ENCODE results near the gene RHCG. TPM values are rescaled to one million over a fixed set of nuclear protein-coding genes. Genes with fewer than 3 reads are reported as not detected.

The RHCG gene
- total and polyA plus RNA-seq, 4 donors, result 0.08 to 0.19 (median 0.15) TPM

DNA sequence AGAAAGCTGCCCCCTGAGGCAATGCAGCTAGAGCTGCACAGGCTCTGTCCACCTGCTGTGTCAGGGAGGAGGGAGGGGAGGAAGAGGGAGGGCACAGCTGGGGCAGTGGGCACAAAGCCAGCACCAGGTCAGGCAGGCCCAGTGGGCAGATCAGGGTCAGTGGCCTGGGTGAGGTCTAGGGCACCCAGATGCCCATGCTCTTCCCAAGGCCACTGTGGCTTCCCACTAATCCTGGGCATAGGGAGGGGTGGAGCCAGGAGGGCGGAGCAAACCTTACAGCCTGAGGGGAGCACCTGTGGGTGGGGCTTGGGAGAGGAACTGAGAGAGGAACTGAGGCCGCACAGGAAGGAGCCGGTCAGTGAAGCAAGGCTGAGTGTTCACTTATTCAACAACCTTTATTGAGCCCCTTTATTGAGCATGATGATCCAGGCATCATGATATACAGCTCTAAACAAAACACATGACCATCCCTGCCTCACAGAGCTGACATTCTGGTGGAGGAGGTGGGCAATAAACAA is 55.0 kb downstream of the RHCG start (continued):
- no peak for TF ChIP-seq GABPA (IDR thresholded peaks at IDR 0.05 in 1 of 2, conservative IDR thresholded peaks at IDR 0.05 in 1 of 2)

DNA sequence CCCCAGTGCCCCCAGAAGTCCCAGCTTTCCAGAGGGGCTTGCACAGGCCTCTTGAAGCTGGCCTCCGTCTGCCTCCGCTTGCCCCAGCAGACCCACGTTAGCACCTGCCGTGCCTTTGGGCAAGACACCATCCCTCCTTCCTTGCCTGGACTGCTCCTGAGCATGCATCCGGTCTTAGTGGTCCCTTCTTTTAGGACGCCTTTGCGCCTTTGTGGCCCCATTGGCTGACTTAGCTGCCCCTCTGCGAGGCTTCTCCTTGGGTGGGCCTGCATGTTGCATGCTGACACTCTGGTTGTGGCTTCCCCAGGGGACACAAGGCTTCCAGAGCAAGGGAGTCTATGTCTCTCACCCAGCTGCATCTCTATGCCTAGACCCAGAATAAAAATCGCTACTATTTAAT is 56.6 kb downstream of the RHCG start:
- no peak for DNase-seq (ENCODE audit: low spot score)
- no peak for TF ChIP-seq HNF4A (conservative IDR thresholded peaks at IDR 0.05)
- TF ChIP-seq HNF4G (IDR thresholded peaks at IDR 0.05), result no peak
- no peak for TF ChIP-seq TAF1 (conservative IDR thresholded peaks at IDR 0.05)
- TF ChIP-seq FOXA1 (IDR thresholded peaks at IDR 0.05), result no peak
- TF ChIP-seq, protein P1, sequence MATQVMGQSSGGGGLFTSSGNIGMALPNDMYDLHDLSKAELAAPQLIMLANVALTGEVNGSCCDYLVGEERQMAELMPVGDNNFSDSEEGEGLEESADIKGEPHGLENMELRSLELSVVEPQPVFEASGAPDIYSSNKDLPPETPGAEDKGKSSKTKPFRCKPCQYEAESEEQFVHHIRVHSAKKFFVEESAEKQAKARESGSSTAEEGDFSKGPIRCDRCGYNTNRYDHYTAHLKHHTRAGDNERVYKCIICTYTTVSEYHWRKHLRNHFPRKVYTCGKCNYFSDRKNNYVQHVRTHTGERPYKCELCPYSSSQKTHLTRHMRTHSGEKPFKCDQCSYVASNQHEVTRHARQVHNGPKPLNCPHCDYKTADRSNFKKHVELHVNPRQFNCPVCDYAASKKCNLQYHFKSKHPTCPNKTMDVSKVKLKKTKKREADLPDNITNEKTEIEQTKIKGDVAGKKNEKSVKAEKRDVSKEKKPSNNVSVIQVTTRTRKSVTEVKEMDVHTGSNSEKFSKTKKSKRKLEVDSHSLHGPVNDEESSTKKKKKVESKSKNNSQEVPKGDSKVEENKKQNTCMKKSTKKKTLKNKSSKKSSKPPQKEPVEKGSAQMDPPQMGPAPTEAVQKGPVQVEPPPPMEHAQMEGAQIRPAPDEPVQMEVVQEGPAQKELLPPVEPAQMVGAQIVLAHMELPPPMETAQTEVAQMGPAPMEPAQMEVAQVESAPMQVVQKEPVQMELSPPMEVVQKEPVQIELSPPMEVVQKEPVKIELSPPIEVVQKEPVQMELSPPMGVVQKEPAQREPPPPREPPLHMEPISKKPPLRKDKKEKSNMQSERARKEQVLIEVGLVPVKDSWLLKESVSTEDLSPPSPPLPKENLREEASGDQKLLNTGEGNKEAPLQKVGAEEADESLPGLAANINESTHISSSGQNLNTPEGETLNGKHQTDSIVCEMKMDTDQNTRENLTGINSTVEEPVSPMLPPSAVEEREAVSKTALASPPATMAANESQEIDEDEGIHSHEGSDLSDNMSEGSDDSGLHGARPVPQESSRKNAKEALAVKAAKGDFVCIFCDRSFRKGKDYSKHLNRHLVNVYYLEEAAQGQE (IDR thresholded peaks at IDR 0.05), result no peak
- no peak for TF ChIP-seq FOXA2 (IDR thresholded peaks at IDR 0.05)
- TF ChIP-seq JUND (IDR thresholded peaks at IDR 0.05), result no peak
- TF ChIP-seq SP1 (IDR thresholded peaks at IDR 0.05), result no peak
- TF ChIP-seq NR2F2 (IDR thresholded peaks at IDR 0.05), result no peak
- TF ChIP-seq, protein P2, sequence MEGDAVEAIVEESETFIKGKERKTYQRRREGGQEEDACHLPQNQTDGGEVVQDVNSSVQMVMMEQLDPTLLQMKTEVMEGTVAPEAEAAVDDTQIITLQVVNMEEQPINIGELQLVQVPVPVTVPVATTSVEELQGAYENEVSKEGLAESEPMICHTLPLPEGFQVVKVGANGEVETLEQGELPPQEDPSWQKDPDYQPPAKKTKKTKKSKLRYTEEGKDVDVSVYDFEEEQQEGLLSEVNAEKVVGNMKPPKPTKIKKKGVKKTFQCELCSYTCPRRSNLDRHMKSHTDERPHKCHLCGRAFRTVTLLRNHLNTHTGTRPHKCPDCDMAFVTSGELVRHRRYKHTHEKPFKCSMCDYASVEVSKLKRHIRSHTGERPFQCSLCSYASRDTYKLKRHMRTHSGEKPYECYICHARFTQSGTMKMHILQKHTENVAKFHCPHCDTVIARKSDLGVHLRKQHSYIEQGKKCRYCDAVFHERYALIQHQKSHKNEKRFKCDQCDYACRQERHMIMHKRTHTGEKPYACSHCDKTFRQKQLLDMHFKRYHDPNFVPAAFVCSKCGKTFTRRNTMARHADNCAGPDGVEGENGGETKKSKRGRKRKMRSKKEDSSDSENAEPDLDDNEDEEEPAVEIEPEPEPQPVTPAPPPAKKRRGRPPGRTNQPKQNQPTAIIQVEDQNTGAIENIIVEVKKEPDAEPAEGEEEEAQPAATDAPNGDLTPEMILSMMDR (IDR thresholded peaks at IDR 0.05; ENCODE audit: low read depth, low read length, missing input control), result no peak
- TF ChIP-seq, protein P3, sequence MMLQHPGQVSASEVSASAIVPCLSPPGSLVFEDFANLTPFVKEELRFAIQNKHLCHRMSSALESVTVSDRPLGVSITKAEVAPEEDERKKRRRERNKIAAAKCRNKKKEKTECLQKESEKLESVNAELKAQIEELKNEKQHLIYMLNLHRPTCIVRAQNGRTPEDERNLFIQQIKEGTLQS (IDR thresholded peaks at IDR 0.05), result no peak
- TF ChIP-seq, protein P4, sequence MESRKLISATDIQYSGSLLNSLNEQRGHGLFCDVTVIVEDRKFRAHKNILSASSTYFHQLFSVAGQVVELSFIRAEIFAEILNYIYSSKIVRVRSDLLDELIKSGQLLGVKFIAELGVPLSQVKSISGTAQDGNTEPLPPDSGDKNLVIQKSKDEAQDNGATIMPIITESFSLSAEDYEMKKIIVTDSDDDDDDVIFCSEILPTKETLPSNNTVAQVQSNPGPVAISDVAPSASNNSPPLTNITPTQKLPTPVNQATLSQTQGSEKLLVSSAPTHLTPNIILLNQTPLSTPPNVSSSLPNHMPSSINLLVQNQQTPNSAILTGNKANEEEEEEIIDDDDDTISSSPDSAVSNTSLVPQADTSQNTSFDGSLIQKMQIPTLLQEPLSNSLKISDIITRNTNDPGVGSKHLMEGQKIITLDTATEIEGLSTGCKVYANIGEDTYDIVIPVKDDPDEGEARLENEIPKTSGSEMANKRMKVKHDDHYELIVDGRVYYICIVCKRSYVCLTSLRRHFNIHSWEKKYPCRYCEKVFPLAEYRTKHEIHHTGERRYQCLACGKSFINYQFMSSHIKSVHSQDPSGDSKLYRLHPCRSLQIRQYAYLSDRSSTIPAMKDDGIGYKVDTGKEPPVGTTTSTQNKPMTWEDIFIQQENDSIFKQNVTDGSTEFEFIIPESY (IDR thresholded peaks at IDR 0.05), result no peak
- no peak for TF ChIP-seq YY1 (IDR thresholded peaks at IDR 0.05)
- no peak for TF ChIP-seq GABPA (IDR thresholded peaks at IDR 0.05 in 1 of 2, conservative IDR thresholded peaks at IDR 0.05 in 1 of 2)
- TF ChIP-seq RAD21 (IDR thresholded peaks at IDR 0.05), result no peak
- TF ChIP-seq, protein P5, sequence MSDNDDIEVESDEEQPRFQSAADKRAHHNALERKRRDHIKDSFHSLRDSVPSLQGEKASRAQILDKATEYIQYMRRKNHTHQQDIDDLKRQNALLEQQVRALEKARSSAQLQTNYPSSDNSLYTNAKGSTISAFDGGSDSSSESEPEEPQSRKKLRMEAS (IDR thresholded peaks at IDR 0.05), result no peak
- TF ChIP-seq RXRA (IDR thresholded peaks at IDR 0.05), result no peak
- TF ChIP-seq EGR1 (IDR thresholded peaks at IDR 0.05; ENCODE audit: low read depth in 2 of 2), result no peak
- Histone ChIP-seq H3K4me1 (ENCODE audit: control insufficient read depth in 4 of 4, insufficient read depth in 4 of 4, low read length in 3 of 4) (peaks cover 0 to 5% (median 2%) of the 10 kb centered on the region in 4 donors), H3K27me3 (ENCODE audit: control insufficient read depth in 4 of 4, insufficient read depth in 4 of 4, low read length in 3 of 4) (no peaks in the 10 kb centered on the region), H3K27ac (ENCODE audit: low read depth in 1 of 2, low read length in 2 of 2) (no peak overlapping the region), H3K36me3 (ENCODE audit: control insufficient read depth in 4 of 4, insufficient read depth in 3 of 4, low read depth in 1 of 4, low read length in 3 of 4) (no peaks in the 10 kb centered on the region), H3K9me3 (ENCODE audit: control insufficient read depth in 4 of 4, low read length in 3 of 4) (no peaks in the 10 kb centered on the region), H3K9ac (ENCODE audit: low read depth in 1 of 2, low read length in 2 of 2) (no peak overlapping the region), H3K4me3 (ENCODE audit: low read depth in 1 of 3, low read length in 3 of 3) (no peak overlapping the region)
- 89% methylated on average over 9 of the region's 9 CpGs for WGBS
